Measurements from ENCODE around the gene TSHZ2.

TSHZ2 gene

DNA sequence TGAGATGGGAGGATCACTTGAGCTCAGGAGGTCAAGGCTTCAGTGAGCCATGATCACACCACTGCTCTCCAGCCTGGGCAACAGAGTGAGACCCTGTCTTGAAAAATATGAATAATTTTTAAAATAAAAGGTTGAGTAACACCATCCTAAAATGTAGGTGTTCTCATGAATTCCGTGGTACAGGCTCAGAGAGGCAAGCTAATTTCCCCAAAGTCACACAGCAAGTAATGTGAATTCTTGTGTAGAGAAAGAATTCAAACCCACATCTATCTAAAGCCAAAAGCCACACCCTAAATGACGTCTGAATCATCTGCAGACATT is 541.0 kb downstream of the TSHZ2 start:
- TF ChIP-seq, protein P1, sequence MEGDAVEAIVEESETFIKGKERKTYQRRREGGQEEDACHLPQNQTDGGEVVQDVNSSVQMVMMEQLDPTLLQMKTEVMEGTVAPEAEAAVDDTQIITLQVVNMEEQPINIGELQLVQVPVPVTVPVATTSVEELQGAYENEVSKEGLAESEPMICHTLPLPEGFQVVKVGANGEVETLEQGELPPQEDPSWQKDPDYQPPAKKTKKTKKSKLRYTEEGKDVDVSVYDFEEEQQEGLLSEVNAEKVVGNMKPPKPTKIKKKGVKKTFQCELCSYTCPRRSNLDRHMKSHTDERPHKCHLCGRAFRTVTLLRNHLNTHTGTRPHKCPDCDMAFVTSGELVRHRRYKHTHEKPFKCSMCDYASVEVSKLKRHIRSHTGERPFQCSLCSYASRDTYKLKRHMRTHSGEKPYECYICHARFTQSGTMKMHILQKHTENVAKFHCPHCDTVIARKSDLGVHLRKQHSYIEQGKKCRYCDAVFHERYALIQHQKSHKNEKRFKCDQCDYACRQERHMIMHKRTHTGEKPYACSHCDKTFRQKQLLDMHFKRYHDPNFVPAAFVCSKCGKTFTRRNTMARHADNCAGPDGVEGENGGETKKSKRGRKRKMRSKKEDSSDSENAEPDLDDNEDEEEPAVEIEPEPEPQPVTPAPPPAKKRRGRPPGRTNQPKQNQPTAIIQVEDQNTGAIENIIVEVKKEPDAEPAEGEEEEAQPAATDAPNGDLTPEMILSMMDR (IDR thresholded peaks at IDR 0.05): no peak

DNA sequence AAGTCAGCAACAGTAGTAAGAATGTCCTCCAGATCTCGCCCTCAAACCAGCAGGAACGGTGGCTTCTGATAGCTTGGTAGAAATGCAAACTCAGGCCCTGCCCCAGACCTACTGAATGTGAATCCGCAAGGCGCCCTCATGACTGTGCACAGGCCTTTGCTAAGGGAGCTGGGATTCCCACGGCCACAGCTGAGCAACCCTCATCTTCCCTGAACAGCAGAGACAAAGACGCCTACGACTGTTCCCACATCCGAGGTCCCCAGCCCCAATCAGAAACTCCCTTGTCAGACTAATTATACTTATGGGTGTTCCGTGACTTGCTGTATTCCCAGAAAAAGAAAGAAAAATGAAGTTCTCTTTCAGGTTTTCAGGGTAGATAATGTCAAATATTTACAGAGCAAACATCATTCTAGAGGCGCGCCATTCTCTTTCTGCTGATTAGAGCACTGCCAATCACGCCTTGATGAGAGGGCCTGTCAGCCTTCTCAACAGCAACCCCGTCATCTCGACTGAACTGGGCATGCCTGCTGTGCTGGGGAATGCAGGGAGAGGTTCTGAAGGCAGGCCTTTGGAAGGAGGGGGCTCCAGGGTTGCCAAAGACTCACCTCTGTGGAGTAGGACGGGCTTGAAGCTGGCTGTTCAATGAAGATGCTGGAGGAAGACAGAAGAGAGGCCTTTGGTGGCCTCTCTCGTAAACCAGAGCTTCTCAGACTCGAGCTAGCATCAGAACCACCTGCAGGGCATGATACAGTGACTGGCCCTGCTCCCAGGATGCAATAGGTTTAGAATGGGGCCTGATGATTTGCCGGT is 541.5 kb downstream of the TSHZ2 start:
- TF ChIP-seq, protein P1 (IDR thresholded peaks at IDR 0.05): no peak

DNA sequence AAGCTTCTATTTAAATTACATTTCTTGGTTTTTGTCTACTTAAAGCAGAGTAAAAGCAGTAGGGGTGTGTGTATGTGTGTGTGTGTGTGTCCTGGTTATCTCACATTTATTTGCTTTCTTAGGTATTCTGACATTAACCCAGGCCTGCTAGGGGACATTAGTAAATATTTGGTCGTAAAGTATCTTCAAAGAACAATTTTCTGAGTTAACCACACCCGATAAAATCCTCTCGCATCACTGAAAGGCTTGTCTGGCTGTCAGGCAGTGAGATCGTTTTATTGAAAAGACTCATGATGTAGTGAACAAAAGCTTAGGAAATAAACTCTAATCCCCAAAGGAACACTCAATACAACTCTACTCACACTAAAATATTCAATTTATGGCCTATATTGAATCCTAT is 543.6 kb downstream of the TSHZ2 start:
- TF ChIP-seq, protein P1 (IDR thresholded peaks at IDR 0.05): no peak

DNA sequence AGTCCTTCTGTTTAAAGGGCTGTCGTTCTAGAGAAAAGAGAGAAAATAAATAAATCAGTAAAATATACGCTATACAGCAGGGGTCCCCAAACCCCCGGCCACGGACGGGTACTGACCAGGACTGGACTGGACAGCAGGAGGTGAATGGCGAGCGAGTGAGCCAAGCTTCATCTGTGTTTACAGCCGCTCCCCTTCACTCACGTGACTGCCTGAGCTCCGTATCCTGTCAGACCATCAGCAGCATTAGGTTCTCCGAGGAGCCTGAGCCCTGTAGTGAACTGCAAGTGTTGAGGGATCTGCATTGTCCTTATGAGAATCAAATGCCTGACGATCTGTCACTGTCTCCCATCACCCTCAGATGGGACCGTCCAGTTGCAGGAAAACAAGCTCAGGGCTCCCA is 545.0 kb downstream of the TSHZ2 start:
- TF ChIP-seq, protein P1 (IDR thresholded peaks at IDR 0.05): no peak

DNA sequence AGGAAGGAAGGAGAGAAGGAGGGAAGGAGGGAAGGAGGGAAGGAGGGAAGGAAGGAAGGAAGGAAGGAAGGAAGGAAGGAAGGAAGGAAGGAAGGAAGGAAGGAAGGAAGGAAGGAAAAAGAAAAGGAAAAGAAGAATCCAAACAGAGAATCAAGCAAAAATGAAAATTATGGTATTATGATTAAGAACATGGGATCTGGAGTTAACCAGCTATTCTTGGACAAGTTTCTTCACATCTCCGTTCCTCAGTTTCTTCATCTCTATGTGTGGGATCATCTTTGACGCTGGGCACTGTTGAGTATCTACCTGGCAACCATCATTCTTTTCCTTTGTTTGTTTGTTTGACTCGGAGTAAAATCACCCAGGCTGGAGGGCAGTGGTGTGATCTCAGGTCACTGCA is 549.9 kb downstream of the TSHZ2 start:
- TF ChIP-seq, protein P1 (IDR thresholded peaks at IDR 0.05): no peak

DNA sequence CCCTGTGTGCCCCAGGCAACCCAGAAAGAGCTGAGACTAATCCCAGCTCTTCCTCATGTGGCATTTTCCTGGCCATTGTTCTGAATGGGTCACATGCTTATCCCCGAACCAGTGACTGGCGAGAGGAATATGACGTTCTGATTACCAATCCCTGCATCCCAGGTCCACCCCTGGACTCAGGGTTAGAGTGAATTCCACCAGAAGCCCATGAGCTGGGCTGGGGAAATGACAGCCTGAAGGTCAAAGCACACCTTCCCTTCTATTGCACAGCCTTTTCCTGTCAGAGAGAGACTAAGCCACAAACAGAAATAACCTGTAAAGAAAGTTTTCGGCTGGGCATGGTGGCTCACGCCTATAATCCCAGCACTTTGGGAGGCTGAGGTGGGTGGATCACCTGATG is 550.5 kb downstream of the TSHZ2 start:
- TF ChIP-seq, protein P1 (IDR thresholded peaks at IDR 0.05): no peak

DNA sequence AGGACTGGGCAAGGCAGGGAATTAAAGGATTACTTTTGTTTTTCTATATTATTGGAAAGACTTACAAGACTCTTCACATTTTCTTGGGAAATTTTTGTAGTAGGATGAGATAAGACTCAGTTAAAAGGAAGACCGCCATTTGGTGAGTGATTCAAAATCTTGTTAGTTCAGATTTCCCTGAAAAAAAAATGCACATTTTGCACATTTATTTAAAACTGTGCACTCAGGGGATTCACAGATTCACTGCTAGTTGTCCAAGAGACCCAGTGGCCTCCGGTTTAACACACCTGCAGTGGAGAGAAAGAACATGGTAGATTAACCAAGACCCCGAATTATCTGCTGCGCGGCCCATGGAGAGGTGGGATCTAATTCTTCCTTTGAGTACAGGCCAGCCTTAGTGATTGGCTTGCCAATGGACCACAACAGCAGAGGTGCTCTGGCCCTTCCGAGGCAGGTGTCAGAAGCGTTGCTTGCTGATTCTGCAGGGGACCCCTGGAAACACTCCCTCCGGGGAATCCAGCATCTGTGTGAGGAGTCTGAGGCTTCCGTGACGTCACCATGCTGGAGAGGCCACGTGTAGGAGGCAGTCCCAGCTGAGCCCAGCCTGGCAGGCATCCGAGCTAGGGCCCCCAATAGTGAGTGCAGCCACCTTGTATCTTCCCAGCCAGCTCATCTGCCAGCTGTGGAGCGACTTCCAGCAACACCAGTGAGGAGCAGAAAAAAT is 552.6 kb downstream of the TSHZ2 start:
- TF ChIP-seq, protein P1 (IDR thresholded peaks at IDR 0.05): no peak
